Right lobe of liver (tissue), 6 donors: Measurements from ENCODE around the gene ROR2. TPM values are rescaled to one million over a fixed set of nuclear protein-coding genes. Genes with fewer than 3 reads are reported as not detected.

Experiments
- ATAC-seq, 4 donors: fragments of 200-7000 bp; cut with Tn5 transposase; one replicate each; pipeline ENCODE4 v1.9.1; 2020; ENCODE audit warnings: mild to moderate bottlenecking in 4 of 4, moderate library complexity in 4 of 4
- DNase-seq, 3 donors: peaks; one replicate each; pipeline ENCODE4 v3.0.0-alpha.2; 2020
- H3K27ac ChIP-seq, 3 donors: fragments of 200-600 bp; one replicate each; pipeline ENCODE4 v1.8.0; 2022
- H3K27me3 ChIP-seq, 2 donors: fragments of 200-600 bp; one replicate each; pipeline ENCODE4 v1.8.0; 2022
- H3K36me3 ChIP-seq, 4 donors: fragments of 200-600 bp; sonication (generic) in 1 of 4; one replicate each; pipeline versions ENCODE4 v1.5.1 to v1.8.0; 2017 to 2022; ENCODE audit warnings: control low read depth in 1 of 4
- H3K4me1 ChIP-seq, 4 donors: fragments of 200-600 bp; sonication (generic) in 1 of 4; one replicate each; pipeline versions ENCODE4 v1.5.1 to v1.8.0; 2017 to 2022; ENCODE audit warnings: control low read depth in 1 of 4
- H3K4me3 ChIP-seq, 3 donors: fragments of 200-600 bp; one replicate each; pipeline ENCODE4 v1.8.0; 2022
- H3K9me3 ChIP-seq, 4 donors: fragments of 200-600 bp; sonication (generic) in 1 of 4; one replicate each; pipeline versions ENCODE4 v1.5.1 to v1.8.0; 2017 to 2022; ENCODE audit warnings: control low read depth in 1 of 4
- CTCF ChIP-seq, 4 donors: fragments of 200-600 bp in 3 of 4; fragments of 450-650 bp in 1 of 4; IDR thresholded peaks; one replicate each; pipeline versions ENCODE4 v1.5.1 to v1.8.0; 2016 to 2022; ENCODE audit warnings: antibody characterized with exemption in 4 of 4, mild to moderate bottlenecking in 2 of 4
- POLR2A ChIP-seq: fragments of 450-650 bp; IDR thresholded peaks from one replicate; pipeline ENCODE4 v1.6.1; 2017; ENCODE audit warnings: antibody characterized with exemption, mild to moderate bottlenecking
- WGBS: methylation state at CpG from one replicate; pipeline ENCODE4 v1.1.6; 2018; ENCODE audit warnings: low coverage, low lambda C conversion rate; ENCODE audit not compliant: insufficient coverage; ENCODE audit errors: missing lambda C conversion rate; 5-methylcytosine and 5-hydroxymethylcytosine counted together
- intact Hi-C, 2 donors: fragments of 100-400 bp; cut with DNase I; formaldehyde crosslinking; loops; one replicate each; pipeline versions ENCODE4 v1.11.2 to v1.14.1; 2022
- total RNA-seq, 6 experiments: library from RNA; depleted of rRNA in 2 of 6; stranded (reverse); fragments of >200 nt in 2 of 6; fragmentation: NEBNext Ultra II Directional in 3 of 6; extraction: Animal tissue kit (Norgen Biotek cat#: 25700) in 3 of 6; gene quantifications; one replicate each; pipeline versions ENCODE4 v1.1.0 to v1.2.4, GENCODE V29; 2016 to 2023
- donor health status: DM: no; HTN: yes; CAD: no.
- donor health status: DM: no; HTN: no; CAD: no.
- donor health status: DM: no; HTN: no; CAD: no.
- donor health status: DM: no; HTN: yes; CAD: no.
- donor health status: DM: no; HTN: yes; CAD: no.

Gene ROR2
- total RNA-seq, 6 experiments from 2014 or later: 0.12 to 1.2 (median 0.49) TPM; not detected in 1

GRCh38 chr9:91835216-91835615 is 114.8 kb downstream of the ROR2 start:
- 64% methylated on average over 5 of the region's 5 CpGs for WGBS
- H3K4me1 ChIP-seq: no peaks in the 10 kb centered on the region
- ATAC-seq: no peak
- no peak for DNase-seq
- H3K27ac ChIP-seq: no peak overlapping the region
- no peaks in the 10 kb centered on the region for H3K27me3 ChIP-seq
- H3K9me3 ChIP-seq: no peaks in the 10 kb centered on the region
- intact Hi-C loops: no loop called here
- no peak overlapping the region for H3K4me3 ChIP-seq
- TF ChIP-seq CTCF (IDR thresholded peaks at IDR 0.05) (no peak), POLR2A (no peak)
- H3K36me3 ChIP-seq: no peaks in the 10 kb centered on the region

- DNase-seq (peak in 1 of 3 donors; percentile 14), ATAC-seq (no peak)
- Histone ChIP-seq H3K9me3 (no peaks in the 10 kb centered on the region), H3K4me3 (no peak overlapping the region), H3K4me1 (no peaks in the 10 kb centered on the region), H3K27me3 (no peaks in the 10 kb centered on the region), H3K36me3 (no peaks in the 10 kb centered on the region), H3K27ac (no peak overlapping the region)
- intact Hi-C loops: no loop called here
- 33% methylated on average over 1 of the region's 3 CpGs for WGBS
- TF ChIP-seq POLR2A (no peak), CTCF (IDR thresholded peaks at IDR 0.05) (no peak)
Observed at GRCh38 chr9:91834740-91835139, 115.3 kb downstream of the ROR2 start.

GRCh38 chr9:91833878-91834255 is 116.2 kb downstream of the ROR2 start:
- H3K9me3 ChIP-seq: no peaks in the 10 kb centered on the region
- no peak for ATAC-seq
- no peak overlapping the region for H3K4me3 ChIP-seq
- no peaks in the 10 kb centered on the region for H3K36me3 ChIP-seq
- intact Hi-C loops: no loop called here
- no peaks in the 10 kb centered on the region for H3K4me1 ChIP-seq
- no peak overlapping the region for H3K27ac ChIP-seq
- TF ChIP-seq POLR2A: no peak
- no peak for TF ChIP-seq CTCF (IDR thresholded peaks at IDR 0.05)
- DNase-seq: no peak
- WGBS: 54% methylated on average over 5 of the region's 7 CpGs
- H3K27me3 ChIP-seq: no peaks in the 10 kb centered on the region

GRCh38 chr9:91833096-91833877 is 116.7 kb downstream of the ROR2 start:
- Histone ChIP-seq H3K4me3 (no peak overlapping the region), H3K4me1 (no peaks in the 10 kb centered on the region), H3K27me3 (no peaks in the 10 kb centered on the region), H3K27ac (no peak overlapping the region), H3K9me3 (no peaks in the 10 kb centered on the region), H3K36me3 (no peaks in the 10 kb centered on the region)
- DNase-seq: peak in 1 of 3 donors; percentile 26
- ATAC-seq: peak in 1 of 4 donors; percentile 29
- intact Hi-C loops: no loop called here
- TF ChIP-seq POLR2A (no peak), CTCF (IDR thresholded peaks at IDR 0.05) (no peak)
- 61% methylated on average over 2 of the region's 25 CpGs for whole genome bisulfite sequencing
